NCI-H1694 treated with DMSO at 0.1 percent for 48 hours (cell line): Measurements from ENCODE around the gene MCM3AP.

Experiments
- DNase-seq: peaks from one replicate; lab custom pipeline; 2025; lab: John Stamatoyannopoulos, UW

MCM3AP gene

DNA sequence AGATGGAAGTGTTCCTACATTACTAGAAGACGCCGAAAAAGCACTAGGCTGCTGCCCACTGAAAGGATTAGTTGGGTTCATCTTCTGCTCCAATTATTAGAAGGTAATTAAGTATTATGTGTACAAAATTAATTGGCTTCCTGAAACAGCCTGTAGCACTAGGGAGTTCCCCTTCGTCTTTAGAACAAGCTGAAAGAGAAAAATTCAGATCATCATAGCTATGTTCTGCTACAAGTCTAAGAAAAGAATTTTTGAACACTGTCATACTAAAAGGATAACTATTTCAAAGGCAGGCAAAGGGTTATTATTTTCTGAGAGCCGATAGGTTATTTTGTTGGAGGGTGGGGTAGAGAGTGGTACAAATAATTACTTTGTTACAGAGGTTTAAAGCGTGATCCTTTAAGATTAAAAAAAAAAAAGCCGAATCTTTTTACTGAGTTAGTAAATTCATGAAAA is at the start of gene MCM3AP:
TSS of gene MCM3AP (minus strand) at position 406 of the 456 bp plus-strand sequence. CDS start at position 81, 325 bp downstream.
- DNase-seq, result no peak

DNA sequence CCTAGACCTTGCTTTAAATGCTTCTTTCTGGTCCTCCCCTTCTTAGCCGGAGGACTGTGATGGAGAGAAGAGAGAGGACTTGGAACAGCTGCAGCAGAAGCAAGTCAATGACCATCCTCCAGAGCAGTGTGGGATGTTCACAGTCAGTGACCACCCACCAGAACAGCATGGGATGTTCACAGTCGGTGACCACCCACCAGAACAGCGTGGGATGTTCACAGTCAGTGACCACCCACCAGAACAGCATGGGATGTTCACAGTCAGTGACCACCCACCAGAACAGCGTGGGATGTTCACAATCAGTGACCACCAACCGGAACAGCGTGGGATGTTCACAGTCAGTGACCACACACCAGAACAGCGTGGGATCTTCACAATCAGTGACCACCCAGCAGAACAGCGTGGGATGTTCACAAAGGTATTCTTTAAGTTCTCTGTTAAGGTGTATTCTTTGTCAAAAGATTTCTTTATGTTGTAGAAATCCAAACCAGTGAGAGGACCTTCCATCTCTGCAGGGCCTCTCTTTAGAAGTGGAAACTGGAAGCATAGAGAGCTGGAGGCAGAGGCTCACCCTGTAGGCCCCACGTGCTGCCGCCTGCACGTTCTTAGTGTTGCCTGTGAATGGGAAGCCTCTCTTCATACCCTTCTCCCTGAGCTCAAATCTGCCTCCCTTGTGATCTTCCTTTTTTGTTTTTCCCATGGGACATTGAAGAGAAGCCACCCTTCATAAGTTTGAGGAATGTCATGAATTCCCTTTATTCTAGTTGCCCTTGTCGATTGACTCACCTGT is 49.1 kb upstream of the MCM3AP start:
- no peak for DNase-seq

DNA sequence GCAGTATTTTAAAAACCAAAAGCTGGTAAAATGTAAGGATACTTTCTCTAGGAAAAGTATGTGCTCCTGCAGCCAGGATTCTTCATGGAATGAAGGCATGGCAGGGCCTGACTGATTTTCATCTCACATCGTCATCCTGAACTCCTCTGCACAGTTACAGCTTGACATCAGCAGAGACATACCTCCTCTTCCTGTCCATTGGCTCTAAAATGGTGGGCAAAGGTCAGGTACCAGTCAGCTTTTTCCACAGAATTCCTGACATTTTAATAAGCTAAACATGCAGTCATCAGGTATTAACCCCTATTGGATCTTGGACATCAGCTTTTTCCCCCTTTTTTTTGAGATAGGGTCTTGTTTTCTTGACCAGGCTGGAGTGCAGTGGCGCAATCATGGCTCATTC is 44.4 kb upstream of the MCM3AP start:
- DNase-seq, result no peak

DNA sequence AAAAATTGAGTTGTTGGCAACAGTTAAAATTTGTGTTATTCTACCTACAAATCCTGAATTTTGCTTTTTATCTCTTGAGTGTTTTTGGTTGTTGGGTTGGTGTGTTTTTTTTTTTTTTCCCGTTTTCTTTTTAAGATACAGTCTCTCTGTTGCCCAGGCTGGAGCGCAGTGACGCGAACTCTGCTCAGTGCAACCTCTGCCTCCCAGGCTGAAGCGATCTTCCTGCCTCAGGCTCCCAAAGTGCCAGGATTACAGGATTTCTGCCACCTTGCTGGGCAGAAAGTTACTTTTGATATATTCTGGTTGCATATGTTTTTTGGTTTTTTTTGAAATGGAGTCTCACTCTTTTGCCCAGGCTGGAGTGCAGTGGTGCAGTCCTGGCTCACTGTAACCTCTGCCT is 42.7 kb upstream of the MCM3AP start:
- no peak for DNase-seq

DNA sequence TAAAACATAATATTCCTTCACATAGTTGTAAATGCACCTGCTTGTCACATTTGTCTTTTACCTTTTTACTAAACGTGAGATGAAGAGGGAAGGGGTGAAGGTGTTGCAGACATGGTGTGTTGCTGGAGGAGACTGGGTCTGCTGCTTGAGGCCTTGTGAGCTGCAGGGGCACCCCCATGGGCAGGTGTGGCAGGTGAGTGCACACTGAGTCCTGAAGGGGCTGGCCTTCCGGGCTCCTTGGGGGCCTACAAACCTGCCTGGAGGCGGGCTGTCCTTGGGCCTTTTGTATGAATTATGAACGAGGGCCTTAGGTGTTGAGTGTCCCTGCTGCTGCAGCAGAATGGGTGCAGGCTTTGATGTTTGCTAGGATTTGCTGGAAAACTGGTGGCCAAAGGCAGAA is 42.3 kb upstream of the MCM3AP start:
- DNase-seq, result no peak

DNA sequence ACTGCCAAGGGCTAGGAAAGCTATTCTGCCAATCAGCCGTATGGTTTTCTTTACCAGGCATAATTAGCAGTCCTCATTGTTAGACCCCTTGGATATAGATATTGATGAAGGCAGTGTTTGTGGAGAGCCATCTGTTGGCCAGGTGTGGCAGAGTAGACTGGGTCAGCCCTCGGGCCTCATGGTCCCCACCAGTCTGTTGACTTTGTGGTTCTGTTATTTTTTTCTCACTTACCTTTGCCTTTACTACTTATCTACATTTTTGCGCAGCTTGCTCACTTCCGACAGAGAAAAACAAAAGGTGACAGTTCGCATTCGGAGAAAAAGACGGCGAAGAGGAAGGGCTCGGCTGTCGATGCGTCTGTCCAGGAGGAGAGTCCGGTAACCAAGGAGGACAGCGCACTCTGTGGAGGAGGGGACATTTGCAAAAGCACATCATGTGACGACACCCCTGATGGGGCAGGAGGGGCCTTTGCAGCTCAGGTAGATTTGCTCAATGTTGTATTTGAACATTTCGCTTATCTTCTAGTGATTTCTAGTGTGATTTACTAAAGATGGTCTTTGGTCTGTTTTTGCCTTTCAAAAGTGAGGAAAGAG is 40.8 kb upstream of the MCM3AP start:
- no peak for DNase-seq

DNA sequence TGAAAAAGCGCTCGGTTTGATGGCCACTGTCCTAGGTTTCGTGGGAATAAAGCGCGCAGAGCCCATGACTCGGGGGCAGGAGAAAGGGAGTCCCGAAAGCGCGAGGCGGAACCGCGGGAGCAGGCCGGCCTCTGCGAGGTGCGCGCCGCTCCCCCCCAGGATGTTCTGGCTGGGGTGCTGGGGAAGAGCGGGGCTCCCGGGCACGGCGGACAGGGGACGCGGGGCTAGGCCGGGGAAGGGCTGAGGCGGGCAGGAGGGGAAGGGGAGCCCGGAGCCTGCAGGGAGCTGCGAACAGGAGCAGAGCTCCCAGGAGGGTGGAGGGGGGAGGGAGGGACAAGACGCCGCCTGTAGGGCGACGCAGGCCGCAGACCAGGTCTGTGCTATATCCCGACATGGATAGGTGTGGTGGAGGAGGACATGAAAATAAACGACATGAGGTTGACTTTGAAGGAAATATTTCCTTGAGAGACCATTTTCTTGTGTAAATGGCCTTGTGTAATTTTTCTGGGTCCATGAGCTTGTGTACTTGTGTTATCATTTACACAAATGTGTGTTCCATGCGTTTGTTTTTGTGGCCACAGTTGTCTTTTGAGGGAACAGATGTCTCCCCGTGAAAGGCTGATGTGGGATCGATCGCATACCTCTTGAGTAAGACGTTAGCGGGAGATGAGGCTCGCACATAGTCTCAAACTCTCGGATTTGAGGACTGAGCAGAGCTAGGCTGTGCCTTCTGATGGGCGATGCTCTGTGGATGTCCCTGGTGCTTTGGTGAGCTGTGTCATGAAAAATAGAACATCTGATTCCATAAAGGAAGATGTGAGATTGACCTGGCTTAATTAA is 39.9 kb upstream of the MCM3AP start:
- peak; percentile 31 for DNase-seq

DNA sequence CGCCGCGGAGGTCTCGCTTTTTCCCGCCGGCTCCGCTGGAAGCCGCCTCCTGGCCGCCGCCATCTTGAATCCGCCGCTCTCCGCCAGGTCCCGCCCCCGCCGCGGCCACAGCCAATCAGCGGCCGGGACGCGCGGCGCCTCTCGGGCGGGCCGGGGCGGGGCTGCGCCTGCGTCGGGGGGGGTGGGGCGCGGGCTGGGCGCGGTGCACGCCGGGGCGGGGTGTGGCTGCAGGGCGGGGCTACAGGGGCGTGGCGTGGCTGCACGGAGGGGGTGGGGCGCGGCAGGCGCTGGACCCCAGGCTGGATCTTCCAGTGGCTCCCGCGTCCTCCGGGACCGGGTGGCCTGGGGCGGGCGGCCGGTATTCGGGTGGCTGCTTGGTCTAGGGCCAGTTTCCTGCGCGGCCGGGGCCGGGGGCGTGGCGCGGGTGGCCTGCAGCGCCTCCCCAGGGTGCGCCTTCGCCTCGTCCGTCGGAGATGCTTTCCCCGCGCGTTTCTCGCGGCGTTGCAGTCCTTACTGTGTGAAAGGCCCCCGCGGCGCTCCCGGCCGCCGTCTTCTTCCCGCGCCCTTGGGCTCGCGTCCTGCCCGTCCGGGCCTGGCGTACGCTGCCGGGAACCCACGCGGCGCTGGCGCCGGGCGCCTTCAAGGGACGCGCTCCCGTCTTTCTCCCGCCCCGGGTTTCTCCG is 39.1 kb upstream of the MCM3AP start:
- peak; percentile 64 for DNase-seq

DNA sequence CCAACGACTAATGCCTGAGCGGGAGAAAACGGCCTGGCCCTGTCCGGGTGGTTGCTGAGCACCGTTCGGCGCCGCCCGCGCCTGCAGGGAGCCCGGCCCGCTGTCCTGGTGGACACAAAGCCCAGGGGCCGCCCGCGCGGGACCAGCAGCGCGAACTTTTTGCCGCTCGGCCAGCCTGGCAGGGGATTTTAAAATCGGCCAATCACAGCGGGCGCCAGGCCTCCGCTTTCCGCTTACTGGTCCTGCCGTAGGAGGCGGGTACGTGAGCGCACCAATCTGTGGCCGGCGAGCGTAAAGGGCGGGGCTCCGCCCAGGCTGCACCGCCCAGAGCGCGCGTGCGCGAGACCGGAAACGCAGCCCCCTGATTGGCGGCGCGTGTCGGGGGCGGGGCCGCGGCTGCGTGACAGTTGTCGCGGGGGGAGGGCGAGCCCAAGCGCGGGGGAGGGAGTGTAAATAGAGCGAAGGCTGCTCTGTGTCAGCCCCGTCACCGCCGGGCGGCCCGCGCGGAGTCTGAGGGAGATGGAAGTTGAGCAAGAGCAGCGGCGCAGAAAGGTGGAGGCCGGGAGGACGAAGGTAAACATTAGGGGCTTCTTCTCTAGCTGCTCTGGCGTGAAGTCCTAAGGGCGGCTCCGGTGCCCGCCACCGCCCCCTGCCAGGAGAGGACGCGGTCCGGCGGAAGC is 38.4 kb upstream of the MCM3AP start, which contains the start of the genes C21orf58 and PCNT:
TSS of gene C21orf58 (minus strand) at position 161 of the 680 bp plus-strand sequence. CDS start 1,132 bp downstream, outside the sequence.
TSS of gene PCNT (plus strand) at position 447 of the 680 bp plus-strand sequence. CDS start at position 520, 73 bp downstream.
- peak; percentile 94 for DNase-seq

DNA sequence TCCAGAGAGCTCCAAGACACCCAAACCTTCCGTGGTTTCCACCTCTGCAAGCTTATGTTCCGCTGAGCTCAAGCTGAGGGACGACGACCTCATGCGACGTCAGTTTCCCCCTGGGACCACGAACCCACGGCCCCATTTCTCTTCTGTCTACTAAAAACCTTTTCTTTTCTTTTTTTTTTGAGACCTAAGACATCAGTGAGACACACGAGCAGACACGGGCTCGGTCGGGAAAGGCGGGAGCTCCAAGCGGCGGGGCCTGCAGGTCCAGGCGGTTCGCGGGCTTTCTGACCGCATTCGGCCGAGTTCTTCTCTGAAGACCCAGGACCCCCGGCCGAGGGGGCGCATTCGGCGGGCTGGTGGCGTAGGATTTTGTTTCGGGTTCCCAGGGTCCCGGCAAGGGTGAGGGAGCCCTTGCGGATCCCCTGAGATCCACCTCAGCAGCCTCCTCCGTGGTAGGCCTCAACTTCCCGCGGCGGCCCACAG is 37.9 kb upstream of the MCM3AP start:
- DNase-seq, result no peak

DNA sequence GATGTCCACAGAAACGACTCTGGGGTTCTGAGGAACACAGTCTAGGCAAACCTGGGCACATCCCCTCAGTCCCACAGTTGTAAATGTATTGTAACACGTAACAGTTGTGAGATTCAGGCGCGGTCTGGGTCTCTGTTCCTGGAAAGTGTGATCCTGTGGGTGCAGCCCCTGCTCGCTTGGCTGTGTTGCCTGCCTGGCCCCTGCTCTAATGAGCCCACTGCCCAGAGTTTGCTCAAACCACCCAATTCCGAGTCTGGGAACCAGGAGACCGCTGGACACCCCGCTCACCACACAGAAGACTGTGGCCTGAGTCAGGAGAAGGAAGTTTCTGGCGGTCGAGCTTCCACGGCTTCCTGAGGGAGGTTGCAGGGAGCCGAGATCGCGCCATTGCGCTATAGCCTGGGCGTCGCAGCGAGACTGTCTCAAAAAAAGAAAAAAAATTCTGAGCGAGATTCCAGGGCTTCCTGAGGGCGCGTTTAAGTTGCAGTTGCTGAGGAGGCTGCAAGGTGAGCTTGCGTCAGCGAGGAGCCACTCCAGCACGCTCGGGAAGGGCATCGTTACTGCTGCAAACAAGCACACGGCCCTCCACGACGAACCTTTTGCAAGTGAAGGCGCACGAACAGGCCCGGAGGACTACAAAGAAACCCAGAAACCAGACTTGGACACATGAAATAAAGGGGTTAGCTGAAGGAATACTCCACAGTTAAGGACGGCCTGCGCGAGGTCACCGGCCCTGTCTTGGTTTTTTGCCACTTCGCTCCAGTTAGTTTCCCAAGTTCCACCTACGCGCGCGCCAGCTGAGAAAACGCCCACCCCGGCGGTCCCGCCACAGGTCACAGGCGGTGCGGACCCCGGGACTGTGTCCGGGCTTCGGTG is 37.2 kb upstream of the MCM3AP start:
- no peak for DNase-seq

DNA sequence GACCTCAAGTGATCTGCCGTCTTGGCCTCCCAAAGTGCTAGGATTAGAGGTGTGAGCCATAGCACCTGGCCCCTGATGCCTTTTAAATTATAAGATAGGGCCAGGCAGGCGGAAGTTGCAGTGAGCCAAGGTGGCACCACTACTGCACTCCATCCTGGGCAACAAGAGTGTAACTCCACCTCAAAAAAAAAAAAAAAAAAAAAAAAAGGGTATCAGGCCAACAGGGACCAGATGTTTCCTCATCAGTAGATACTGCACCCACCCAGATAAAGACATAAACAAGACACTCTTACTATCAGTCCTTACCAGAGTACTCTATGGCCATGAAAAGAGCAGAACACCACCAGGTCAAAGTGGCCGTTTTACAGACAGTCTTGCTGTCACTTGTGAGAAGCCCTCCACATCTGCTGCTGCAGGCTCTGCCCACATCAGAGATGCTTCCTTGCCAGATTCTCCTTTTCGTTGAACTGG is 35.0 kb upstream of the MCM3AP start:
- DNase-seq, result no peak

DNA sequence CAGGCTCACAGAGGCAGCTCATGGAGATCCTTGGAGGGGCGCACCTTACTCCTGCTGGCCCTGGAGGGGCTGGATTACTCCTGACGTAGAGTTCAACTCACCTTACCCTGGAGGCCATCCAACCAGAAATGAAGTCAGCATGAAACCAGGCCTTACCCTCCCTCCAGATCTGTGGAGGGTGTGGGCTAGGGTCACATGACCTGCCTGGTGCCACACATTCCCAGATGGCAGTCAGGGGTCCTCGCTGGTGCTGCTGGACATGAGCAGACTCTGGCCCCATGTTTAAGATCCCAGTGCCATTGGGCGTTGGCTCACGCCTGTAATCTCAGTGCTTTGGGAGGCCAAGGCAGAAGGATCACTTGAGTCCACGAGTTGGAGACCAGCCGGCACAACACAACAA is 33.8 kb upstream of the MCM3AP start:
- DNase-seq, result no peak

DNA sequence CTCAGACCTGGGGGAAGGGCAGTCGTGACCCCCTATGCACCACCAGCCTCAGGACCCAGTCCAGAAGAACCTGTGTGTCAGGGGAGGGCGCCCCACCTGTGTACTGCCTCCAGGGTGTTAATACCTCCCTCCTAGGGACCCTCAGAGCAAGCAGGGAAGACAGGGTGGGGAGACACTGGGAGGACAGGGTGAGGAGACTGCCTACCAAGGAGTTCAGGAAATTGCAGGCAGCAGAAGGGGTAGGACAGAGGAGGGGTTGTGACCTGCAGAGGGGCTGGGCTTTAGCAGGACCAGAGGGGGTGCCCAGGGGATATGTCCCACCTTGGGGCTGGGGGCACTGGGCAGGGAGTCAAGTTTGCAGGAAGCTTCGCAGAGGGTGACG is 33.0 kb upstream of the MCM3AP start:
- DNase-seq, result no peak

DNA sequence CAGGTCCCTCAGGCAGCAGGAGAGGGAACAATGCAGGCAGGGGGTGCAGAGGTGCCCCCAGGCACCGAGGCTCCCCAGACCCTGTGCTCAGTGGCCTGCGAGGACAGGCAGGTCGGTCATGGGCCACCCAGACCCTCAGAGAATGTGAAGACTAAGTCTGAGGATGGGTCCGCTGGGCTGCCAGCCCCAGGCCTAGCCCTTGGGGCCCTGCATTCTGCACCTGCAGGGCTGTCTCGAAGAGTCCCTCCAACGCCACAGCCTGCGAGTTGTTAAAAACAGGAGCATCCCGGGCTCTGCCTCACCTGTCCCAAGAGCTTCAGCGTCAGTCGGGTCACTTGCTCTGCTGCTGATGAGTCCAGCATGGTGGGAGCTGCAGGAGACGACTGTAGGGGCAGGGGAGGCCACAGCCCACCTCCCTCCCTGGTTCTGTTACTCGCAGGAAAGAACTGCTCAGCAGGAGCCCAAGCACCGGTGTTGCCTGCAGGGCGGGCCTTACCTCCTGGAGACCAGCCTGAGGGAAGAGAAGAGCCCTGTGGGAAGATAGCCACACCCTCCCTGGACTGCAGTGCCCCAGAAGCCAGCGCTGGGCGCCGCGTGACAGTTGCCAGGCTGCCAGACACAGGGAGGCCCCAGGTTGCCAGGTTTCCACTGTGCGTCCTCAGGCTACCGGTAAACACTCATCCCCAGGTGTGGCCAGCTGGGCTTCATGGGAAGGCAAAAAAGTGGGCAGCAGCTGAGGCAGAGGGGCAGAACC is 32.5 kb upstream of the MCM3AP start:
- no peak for DNase-seq

DNA sequence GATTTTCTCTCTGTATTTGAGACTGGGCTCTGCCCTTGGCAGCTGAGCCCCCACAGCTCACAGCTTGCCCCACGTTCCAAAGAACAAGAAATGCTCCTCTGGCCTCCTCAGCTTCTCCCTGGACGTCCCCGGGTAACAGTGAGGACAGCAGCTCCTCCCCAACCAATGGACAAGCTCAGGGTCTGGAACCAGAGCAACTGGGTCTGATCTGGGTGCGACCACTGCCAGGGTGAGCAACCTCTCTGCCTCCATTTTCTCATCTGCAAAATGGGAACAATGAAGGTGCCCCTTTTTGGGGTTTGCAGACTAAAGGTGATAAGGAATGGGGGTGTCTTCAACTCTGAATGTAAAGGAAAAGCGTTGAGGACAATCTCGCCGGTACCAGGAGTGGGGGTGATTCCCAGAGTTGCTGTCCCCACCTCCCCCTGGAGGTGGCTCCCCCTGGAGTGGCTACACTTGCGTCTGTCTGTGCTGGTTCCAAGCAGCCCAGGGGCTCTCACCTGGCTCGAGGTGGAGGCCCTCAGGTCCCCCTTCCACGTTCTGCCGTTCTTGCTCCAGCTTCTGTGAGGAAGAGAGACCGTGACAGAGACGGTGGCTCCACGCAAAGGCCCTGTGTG is 31.4 kb upstream of the MCM3AP start:
- DNase-seq, result no peak

DNA sequence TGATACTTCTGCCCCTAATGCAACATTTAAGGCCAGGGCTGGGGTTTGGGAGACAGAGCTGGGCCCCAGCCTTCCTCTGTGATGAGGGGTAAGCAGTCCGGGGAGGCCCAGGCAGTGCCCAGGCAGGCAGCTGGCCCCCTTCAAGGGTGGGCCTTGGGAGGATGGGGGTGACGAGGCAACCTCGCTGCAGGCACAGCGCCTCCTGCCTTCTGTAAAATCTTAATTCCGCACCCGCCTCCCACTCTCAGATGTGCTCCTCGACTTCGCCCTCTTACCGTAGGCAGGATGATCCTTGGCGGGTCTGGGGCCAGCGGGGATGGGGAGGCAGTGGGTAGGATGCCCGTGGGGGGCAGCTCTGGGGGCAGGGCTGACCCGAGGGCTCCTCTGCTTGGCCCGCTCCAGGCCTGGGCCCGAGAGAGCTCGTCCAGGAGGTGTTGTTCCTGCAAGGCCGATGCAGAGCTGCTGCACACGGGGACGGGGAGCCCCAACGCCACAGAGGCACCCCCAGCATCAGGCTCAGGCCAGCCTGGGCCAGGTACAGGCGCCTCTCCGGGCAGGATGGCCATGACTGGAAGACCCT is 29.1 kb upstream of the MCM3AP start:
- no peak for DNase-seq

DNA sequence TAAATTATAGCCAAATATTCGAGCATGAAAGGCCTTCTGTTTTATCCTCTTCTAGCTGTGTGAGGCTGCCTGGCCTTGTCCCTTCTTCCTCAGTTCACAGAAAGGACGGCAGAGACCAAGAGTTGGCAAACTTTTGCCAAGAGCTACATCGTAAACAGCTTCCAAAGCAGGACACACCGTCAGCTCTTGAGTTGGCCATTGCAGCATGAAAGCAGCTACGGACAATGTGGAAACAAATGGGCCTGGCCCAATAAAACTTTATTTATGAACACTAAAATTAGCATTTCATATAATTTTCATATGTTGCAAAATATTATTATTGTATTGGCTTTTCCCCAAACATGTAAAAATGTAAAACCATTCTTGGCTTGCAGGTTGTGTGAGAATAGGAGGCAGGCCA is 27.5 kb upstream of the MCM3AP start:
- no peak for DNase-seq
